ENCODE results near the gene DZANK1.
"Not testable (repeated sequence)": the region's sequence is repeated elsewhere in the genome, so short reads cannot be mapped to it uniquely, and the experiment has no call there.

Gene DZANK1

DNA sequence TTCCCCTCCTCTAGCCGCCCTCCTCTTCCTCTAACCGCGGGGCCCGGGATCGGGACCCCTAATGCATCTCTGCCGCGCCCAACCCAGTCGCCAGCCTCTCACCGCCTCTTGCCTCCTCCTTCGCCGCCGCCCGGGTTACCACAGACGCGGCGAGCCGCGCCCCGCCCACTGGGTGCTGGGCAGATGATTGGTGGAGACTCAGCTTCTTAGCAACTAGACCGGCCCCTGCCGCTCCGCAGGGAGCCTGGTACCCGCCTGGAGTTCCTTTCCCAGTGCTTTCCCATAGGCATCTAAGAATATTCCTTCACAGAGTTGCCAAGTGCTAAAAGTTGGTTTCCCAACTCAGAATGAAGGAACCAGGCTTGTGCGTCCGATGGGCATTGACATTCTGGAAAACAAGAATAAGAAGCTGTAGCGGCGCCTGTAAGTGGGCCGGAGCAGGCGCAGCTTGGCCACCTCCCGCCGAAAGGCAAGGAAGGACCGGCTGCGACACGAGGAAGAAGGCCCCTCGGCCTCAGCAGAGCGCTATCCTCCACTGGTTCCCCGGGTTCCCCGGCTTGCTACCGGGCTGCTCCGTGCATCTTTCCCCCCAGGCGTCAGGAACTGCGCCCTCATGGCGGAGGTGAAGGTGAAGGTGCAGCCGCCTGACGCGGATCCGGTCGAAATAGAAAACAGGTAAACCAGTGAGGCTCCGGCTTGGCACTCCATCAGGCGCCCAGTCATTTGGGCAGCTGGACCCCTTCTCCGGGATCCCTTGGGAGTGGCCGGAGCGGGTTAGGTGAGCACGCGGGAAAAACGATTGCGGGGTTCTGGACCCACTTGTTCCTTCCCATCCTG is at the start of gene DZANK1, which contains the start of gene POLR3F:
Gene DZANK1 (minus strand): TSS at position 137 of the 837 bp plus-strand sequence. CDS start 1,672 bp downstream, outside the sequence.
Gene POLR3F (plus strand): TSS at position 497 of the 837 bp plus-strand sequence. CDS start 117 bp downstream, at position 614.
- DNase-seq = peak; percentile 99

DNA sequence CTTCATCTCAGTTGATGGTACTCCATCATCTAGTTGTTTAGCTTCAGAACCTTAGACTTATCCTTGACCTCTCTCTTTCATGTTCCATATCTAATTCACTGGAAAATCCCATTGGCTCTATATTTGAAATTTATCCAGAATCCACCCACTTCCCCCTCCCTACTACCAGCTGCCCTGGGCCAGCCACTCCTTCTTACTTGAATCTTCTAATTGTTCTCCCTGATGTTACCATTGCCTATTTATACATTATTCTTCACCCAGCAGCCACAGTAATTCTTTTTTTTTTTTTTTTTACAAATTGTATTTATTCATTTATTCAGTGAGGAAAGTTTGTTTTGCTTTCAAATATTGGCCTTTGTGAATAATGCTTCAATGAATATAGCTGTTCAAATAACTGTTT is 49.1 kb upstream of the DZANK1 start:
- no peak for DNase-seq

DNA sequence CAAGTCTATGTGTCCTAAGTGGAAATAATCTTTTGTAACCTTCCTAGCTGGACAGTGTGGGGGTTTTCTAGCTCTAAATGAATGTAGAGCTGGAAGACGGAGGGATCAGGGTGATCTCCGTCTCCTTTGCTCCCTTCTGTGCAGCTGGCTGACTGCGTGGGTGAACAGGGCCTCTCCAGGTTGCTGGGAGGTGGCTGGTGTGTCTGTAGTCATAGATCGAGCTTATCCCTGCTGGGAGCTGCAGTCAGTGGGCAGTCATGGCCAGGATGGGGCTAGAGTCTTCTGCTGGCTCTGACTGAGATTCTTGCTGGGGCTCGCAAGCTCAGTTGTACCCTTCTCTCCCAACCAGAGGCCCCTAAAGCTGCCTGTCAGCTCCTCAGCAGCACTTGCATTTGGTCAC is 47.3 kb upstream of the DZANK1 start:
- DNase-seq = no peak

DNA sequence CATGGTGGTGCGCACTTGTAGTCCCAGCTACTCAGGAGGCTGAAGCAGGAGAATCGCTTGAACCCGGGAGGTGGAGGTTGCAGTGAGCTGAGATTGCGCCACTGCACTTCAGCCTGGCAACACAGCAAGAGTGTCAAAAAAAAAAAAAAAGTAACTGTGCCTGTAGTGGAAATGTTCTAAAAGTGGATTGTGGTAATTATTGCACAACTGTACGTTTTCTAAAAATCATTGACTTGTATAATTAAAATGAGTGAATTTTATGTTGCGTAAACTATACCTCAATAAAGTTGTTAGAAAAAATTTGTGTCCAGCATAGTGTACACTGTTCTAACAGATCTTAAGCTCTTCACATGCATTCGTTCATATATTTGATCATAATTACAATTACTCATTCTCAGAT is 46.4 kb upstream of the DZANK1 start:
- no peak for DNase-seq

DNA sequence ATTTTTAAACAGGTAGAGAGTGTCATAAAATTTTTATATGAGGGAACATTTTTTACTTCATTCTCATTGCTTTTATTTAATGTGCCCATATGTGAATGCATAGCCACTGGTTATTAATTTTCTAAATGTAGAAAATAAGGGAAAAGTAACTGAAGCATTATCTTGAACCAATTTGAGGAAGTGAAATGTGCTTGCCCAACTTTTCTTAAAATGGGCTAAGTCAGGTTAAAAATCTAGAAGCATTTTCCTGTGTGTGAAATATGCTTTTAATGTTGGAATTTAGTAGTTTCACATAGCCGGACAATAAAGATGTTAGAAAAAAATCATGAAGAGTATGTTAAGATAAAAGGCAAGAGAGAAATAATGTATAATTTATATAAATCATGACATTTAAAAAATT is 44.7 kb upstream of the DZANK1 start:
- no peak for DNase-seq

DNA sequence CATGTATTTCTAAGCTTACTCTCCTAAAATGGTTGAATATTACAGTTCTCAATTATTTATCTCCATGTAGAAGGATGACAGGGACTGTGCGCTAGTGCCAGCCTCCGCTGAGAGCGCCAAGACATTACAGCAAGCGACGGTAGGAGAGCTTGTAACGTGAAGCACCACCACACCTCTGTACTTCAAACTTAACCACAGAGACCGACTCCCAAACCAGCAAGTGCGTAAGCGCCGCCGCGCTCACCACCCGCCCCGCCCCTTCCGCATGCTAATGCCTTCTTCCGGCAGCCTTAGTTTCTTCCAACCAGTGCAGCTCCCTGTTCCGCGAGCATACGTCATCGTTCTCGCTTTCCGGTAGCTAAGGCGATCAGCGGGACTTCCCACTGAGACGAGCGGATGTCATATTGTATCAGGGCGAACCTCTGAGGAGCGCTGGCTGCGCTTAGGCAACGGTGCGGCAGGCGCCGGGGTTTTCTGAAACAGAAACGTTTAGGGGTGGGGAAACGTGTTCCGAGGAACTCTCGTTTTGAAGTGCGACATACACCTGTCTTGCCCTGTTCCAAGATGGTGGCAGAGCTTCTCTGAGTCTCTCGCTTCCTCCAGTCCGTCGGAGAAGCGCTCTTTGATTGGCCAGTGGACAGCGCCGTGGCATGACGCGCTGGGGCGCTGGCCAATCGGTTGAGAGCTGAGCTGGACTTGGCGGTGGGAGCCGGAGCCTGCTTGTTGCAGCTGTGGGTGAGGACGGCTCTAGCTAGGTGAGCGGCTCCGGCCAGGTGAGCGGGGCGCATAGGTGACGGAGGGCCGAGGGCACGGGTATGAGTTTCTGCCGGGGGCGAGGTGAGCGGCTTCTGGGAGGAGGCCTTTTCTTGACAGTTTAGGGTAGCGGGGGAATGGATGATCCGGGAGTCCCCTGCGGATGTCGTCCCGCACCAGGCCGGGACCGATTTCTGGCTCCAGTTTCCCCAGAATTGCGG is 40.7 kb upstream of the DZANK1 start, which contains the start of gene SEC23B:
Gene SEC23B (plus strand): TSS at position 723 of the 974 bp plus-strand sequence. CDS start 2,896 bp downstream, outside the sequence.
- peak; percentile 99 for DNase-seq

DNA sequence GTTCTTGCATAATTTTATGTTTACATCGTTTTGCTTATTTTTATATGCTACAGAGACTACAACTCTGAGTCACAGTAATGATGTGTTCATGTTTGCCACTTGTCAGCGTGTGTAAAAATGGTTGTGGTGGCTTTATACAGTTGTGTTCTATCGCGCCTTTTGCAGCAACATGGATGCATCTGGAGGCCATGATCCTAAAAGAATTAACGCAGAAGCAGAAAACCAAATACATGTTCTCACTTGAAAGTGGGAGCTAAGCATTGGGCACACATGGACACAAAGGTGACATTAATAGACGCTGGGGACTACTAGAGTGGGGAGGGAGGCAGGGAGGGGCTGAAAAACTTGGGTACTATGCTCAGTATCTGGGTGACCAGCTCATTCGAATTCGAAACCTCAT is 39.9 kb upstream of the DZANK1 start:
- DNase-seq = peak; percentile 50

DNA sequence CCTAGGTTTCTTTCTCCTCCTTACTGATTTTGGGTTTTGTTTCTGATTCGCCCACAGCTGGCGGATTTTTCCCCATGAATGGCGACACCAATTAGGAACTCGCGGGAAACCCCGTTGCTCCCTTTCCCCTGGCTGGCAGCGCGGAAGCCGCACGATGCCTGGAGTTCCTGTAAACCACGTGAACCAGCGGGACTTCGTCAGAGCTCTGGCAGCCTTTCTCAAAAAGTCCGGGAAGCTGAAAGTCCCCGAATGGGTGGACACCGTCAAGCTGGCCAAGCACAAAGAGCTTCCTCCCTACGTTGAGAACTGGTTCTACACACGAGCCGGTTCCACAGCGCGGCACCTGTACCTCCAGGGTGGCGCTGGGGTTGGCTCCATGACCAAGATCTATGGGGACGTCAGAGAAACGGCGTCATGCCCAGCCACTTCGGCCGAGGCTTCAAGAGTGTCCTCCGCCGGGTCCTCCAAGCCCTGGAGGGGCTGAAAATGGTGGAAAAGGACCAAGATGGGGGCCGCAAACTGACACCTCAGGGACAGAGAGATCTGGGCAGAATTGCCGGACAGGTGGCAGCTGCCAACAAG is 37.7 kb upstream of the DZANK1 start:
- DNase-seq = peak; percentile 82

DNA sequence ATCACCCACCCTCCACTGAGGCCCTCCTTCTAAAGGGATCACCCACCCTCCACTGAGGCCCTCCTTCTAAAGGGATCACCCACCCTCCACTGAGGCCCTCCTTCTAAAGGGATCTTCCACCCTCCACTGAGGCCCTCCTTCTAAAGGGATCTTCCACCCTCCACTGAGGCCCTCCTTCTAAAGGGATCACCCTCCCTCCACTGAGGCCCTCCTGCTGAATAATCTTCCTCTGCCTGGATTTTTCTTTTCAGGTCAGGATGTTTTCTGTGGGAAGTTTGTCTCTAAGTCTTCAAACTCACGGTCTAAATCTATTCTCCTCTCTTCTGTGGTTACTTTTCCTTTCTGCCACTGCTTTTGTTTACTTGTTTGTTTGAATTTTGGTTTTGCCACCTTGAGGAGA is 34.8 kb upstream of the DZANK1 start:
- DNase-seq = not testable (repeated sequence)

DNA sequence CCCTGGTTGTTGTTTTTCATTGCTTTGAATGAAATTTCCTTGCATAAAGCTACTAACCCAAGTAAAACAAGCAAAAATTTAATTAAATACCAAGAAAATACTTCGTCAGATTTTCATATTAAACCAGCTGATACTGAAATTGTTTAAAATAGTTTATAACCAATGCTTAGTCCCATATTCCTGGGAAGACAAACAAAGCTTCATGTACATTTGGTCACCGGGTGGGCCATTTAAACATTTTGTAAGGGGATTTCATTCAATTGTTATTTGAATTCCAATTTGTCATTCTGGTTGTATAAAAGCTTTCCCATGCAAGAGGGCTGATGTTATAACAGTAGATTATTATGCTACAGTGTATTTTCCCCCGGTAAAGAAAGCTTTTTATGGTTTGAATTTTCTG is 30.8 kb upstream of the DZANK1 start:
- no peak for DNase-seq

DNA sequence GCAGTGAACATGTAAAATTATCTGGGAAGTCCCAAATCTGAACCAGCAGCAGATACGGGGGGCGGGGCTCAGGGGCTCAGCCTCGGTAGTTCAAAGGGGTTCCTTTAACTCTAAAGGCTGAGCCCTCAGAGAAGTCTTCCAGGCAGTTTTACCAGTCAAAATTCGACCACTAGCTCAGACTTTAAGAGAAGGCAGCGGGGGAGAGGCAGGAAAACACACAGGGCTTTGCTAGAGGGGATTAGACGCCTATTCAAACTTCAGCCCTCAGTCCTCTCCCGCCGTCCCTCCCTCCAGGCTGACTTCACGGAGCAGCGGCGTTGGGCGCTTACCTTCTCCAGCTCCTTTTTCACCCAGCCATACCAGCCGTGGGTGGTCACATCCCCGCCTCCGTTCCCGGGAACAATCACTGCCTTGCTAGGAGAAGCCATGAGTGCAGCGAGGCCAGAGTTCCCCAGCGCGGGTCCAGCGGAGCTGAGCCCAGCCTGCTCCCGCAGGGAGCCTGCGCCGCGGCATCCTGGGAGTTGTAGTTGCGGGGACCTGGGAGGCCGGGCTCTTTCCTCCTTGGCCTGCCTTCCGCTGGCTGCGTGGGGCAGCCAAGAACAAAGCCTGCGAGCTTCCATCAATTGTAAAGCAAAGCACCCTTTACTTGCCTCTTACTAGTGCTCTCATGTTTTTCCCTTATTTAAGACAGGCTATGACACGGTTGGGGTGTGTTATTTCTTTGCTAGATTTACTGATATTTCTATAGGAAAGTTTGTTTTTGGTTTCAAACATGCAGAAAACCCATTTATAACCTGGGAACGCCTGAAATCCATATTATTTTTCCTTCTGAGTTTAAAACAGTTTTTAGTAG is 30.1 kb upstream of the DZANK1 start, which contains the start of gene RBBP9:
Gene RBBP9 (minus strand): TSS at position 486 of the 853 bp plus-strand sequence. CDS start 58 bp downstream, at position 428.
- peak; percentile 95 for DNase-seq

DNA sequence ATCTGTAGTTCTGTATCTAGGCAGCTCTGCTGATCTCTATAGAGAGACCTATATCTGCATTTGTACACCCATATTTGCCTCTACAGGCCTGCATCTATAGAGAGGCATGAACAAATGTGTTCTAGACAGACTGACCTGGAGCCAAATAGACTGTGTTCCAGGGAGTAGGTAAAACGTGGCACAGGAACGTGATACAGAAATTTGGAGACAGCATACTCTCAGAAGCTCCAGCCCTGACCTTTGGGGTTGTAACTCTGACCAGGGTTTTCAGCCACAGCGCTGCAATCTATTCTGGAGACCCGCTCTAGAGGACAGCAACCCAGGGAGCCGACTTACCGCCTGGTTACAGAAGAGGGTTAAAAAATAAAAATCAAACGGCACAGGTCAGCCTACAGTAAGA is 29.2 kb upstream of the DZANK1 start:
- peak; percentile 57 for DNase-seq

DNA sequence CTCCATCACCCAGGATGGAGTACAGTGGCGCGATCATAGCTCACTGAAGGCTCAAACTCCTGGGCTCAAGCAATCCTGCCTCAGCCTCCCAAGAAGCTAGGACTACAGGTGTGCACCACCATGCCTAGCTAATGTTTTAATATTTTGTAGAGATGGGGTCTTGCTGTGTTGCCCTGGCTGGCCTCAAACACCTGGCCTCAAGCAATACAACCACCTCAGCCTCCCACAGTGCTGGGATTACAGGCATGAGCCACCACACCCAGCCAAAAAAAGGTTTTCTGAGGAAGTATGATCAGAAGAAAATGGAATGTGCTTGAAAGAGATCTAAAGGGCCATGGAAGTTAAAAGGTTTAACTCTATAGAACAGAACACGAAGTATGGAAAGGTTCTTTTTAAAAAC is 21.5 kb upstream of the DZANK1 start:
- DNase-seq = no peak

DNA sequence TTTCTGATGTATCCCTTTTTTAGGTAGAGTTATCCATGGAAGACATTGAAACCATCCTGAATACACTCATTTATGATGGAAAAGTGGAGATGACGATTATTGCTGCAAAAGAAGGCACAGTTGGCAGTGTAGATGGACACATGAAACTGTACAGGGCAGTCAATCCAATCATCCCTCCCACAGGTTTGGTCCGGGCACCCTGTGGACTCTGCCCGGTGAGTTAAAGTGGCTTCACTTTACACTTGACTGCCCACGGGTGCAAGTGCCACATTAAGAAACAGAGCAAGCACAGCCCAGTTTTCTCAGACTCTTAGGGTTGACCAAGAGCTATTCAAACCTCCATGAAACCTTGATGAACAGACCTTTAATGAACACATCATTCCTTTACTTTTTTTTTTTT is 14.8 kb upstream of the DZANK1 start:
- no peak for DNase-seq

DNA sequence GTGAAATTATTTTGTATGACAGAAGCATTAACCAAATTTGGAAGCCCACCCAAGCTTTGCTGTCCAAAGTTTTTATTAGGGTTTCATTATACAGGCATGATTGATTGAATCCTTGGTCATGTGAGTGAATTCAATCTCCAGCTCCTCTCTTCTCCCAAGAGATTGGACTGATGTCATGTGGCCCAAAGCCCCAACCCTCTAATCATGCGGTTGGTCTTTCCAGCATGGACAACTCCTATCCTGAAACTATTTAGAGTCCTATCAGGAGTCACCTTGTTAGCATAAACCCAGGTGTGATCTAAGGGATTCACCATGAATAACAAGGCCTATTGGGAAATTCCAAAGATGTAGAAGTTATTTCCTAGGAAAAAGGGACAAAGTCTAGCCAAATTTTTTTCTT is 11.0 kb upstream of the DZANK1 start:
- DNase-seq = no peak

DNA sequence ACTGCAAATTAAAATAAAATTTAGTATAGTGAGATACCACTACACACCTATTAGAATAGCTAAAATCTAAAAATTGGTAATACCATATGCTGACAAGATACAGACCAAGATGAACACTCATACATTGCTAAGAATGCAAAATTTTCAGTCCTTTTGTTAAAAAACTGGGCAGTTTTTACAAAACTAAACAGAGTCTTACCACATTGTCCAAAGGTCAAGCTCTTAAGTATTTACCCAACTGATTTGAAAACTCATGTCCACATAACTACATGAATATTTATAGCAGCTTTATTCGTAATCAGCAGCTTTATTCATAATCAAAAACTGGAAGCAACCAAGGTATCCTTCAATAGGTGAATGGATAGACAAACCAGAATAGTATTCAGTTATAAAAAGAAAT is 10.4 kb upstream of the DZANK1 start:
- DNase-seq = no peak

DNA sequence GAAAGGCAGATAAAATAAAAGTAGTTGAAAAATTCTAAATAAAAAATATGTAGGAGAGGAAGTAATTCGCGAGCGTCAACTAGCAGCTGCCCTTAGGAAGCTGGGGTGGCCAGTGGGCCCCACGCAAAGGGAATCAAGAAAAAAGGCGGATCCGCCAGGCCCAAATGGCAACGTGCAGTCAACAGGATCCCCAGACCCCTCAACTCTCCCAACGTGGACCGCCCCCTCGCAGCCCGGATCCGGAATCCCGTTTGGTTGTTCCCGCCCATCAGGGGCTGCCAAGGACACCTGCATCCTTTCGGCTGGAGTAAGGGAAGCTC is 296 bp downstream of the DZANK1 start:
- DNase-seq = no peak

DNA sequence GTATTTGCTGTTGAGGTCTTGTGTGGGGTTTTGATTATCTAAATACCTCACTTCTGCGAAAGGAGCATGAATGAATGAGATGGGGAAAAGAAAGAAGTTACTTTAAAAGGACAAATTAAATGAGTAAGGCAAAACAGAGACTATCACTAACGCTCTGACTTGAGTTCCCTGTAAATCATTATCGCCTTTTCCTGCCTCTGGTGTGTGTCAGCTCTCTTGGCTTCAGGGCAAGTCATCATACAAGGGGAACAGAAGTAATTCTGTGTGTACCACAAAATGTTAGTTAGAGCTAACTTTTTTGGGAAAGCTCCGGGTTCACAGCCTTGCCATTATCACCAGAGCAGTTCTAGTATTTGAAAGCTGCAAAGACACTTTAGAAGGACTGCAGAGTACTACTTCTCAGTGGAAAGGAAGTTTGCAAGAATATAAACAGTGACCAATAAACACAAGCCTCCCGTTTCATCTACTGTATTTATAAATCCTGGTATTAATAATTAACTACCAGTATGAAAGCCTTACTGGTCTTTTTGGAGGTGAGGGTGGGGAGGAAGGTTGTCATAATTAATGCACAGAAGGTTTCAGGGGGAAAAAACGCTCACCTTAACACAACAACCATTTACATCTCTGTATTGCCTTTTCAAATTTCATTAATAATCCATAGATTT is 1.2 kb downstream of the DZANK1 start:
- DNase-seq = no peak

DNA sequence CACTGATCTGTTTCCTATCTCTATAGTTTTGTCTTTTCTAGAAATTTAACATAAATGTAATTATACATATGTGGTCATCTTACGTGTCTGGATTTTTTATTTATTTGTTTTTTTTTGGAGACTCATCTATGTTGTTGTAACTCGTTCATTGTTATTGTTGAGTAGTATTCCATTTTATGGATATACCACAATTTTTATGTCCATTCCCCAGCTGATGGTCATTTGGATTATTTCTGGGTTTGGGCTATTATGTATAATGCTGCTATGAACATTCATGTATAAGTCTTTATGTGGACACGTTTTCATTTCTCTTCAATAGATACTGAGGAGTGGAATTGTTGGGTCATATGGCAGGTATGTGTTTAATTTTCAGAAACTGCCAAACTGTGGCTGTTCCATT is 10.2 kb downstream of the DZANK1 start:
- DNase-seq = no peak

DNA sequence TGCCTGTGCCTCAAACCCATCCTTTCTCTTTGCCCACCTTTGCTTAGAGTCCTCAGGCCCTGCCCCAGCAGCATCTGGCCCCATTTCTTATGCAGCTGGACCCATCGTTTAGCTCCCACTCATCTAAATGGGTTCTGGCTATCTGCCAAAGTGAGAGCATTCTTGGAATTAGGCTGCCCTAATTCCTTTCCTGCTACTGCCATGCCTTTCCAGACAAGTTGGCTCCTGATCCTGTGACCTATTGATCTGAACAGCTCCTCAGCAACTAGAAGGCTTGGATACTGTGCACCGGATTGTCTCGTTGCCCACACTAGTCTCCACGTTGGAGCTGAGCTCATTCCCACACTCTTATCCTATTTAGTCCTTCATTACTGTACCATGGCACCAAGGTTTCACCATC is 22.9 kb downstream of the DZANK1 start:
- peak; percentile 85 for DNase-seq

DNA sequence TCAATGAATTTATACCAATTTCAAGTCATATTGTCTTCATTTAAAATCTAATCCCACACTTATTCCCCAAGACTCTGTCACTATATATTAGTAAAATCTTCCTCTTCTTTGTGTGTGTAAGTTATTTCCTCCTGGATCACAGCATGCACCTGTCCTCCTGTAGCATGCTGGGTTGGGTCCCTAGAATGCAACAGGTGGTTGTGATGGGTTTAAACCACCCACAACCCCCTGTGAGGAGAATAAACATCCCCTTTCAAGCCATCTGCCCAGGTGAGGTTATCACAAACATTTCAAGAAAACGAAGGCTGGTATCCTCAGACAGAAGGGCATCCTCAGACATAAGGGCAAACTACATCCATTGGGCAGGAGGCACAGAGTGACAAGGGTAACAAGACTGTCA is 26.4 kb downstream of the DZANK1 start:
- peak; percentile 56 for DNase-seq

DNA sequence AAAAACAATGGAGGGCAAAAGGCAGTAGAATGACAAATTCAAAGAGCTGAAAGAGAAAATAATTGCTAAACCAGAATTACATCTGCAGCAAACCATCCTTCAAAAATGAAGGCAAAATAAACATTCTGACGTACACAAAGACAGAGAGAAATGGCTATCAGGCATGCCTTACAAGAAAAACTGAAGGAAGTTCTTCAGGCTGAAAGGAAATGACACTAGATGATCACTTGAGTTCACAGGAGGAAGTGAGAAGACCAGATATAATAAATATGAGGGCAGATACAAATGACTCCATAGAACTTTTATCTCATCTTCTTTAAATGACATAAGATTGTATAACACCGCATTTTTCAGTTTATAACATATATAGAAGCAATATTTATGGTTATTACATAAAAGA is 30.0 kb downstream of the DZANK1 start:
- DNase-seq = no peak

All from NCI-H69 (cell line).